ENCODE measurements around the gene LCP2. TPM values are rescaled to one million over a fixed set of nuclear protein-coding genes. Genes with fewer than 3 reads are reported as not detected.

LCP2 gene
- total RNA-seq, 1 experiment from 2014 or later = not detected

DNA sequence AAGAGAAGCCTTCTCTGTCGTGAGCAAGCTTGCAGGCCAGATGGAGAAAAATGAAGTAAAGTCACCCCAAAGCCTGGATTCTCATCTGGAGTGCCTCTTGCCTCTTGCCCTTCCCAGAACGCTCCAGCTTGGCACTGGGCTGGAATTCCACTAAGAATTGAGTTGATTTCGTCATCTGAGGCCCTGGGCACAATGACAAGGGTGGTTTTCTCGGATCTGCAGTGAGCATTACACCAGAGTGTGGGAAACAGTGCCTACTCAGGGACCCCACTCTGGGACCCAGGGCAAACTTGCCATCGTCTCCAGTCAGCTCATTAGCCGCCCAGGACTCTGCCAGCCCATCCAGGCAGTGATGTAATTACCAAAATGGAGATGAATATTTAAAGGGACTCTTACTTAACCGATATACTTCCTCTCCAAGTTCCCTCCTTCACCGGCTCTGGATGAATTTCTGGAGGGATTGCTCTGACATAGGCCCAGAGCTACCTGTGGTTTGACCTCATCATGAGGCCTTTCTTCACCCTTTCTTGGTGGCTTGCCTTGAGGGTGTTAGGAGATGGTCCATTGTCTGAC, 44.7 kb upstream of the LCP2 start:
- Histone ChIP-seq H2BK12ac (ENCODE audit: insufficient read length, low read depth, low read length) (no peak overlapping the region), H3K9ac (ENCODE audit: extremely low read depth, insufficient read length, low read length) (no peak overlapping the region), H3K79me1 (ENCODE audit: insufficient read depth, low read depth, low read length, poor library complexity, severe bottlenecking) (no peaks in the 10 kb centered on the region), H3K27ac (ENCODE audit: insufficient read length, low read depth, low read length) (no peak overlapping the region), H3K18ac (ENCODE audit: insufficient read length, low read depth, low read length) (no peak overlapping the region), H2AFZ (ENCODE audit: low read length) (no peak overlapping the region), H3K27me3 (ENCODE audit: insufficient read depth, low read length) (no peaks in the 10 kb centered on the region), H3K9me3 (ENCODE audit: control insufficient read depth, low read depth, low read length) (peaks cover 11% of the 10 kb centered on the region), H3K14ac (ENCODE audit: insufficient read depth, low read length) (no peak overlapping the region), H3K4ac (ENCODE audit: low read depth, low read length) (no peak overlapping the region), H4K8ac (replicated peaks; ENCODE audit: insufficient read length, low read depth, low read length) (no peak overlapping the region), H3K23me2 (ENCODE audit: insufficient read length, low read depth, low read length, poor library complexity, severe bottlenecking) (peaks cover 3% of the 10 kb centered on the region), H3K56ac (ENCODE audit: insufficient read length, low read depth, low read length) (no peak overlapping the region), H3T11ph (ENCODE audit: low read length) (no peak overlapping the region), H2BK120ac (ENCODE audit: low read depth, low read length, poor library complexity, severe bottlenecking) (no peak overlapping the region), H3K23ac (ENCODE audit: insufficient read length, low read depth, low read length) (no peak overlapping the region), H2BK20ac (ENCODE audit: low read depth, low read length, poor library complexity, severe bottlenecking) (no peak overlapping the region), H2AK5ac (ENCODE audit: insufficient read length, low read length) (no peak overlapping the region), H4K20me1 (ENCODE audit: control insufficient read depth, insufficient read depth, insufficient read length) (no peaks in the 10 kb centered on the region), H4K91ac (ENCODE audit: insufficient read length, low read depth, low read length) (no peak overlapping the region), H3K79me2 (ENCODE audit: insufficient read depth, low read length) (no peaks in the 10 kb centered on the region), H3K4me2 (ENCODE audit: insufficient read depth, insufficient read length, low read length) (no peak overlapping the region), H2BK15ac (ENCODE audit: low read depth, low read length) (no peak overlapping the region), H3K4me1 (ENCODE audit: insufficient read depth, low read length) (peaks cover 1% of the 10 kb centered on the region; the same call in 1 of the 2 replicates), H2BK5ac (ENCODE audit: insufficient read length, low read length) (no peak overlapping the region), H4K5ac (ENCODE audit: insufficient read length, low read depth, low read length) (no peak overlapping the region)
- Mint-ChIP-seq H3K27me3 (ENCODE audit: low read depth) (peaks cover 3% of the 10 kb centered on the region; the same call in 1 of the 2 replicates), H3K27ac (no peak overlapping the region), H3K9me3 (peaks cover 22 to 33% of the 10 kb centered on the region in 2 experiments), H3K36me3 (ENCODE audit: insufficient read depth in 1 of 3, low read depth in 3 of 3) (peaks cover 0 to 31% (median 16%) of the 10 kb centered on the region in 3 experiments; a peak in 6 of 7 replicates), H3K4me3 (no peak overlapping the region), H3K4me1 (peaks cover 42 to 44% of the 10 kb centered on the region in 2 experiments)
- DNase-seq = no peak
- whole genome bisulfite sequencing (ENCODE audit: extremely low coverage, insufficient read length, low lambda C conversion rate) = no CpG with 5 or more reads among the region's 8 CpGs
- TF ChIP-seq CTCF (conservative IDR thresholded peaks at IDR 0.05) = no peak

All from H9 (cell line).